ENCODE data around the gene LRRC10B.

LRRC10B gene

DNA sequence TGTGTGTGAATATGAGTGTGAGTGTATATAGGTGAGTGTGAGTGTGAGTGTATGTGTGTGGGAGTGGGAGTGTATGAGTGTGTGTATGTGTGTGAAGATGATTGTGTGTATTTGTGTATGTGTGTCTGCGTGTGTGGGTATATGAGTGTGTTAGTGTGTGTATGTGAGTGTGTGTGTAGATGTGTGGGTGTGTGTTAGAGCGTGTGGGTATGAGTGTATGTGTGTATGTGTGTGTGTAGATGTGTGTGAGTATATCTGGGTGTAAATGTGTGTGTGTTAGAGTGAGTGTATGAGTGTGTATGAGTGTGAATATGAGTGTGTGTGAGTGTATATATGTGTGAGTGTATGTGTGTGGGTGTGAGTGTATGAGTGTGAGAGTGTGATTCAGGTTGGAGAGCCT lies 11.1 kb upstream of the LRRC10B start:
- Histone ChIP-seq H3K4me1 (ENCODE audit: control insufficient read depth, insufficient read depth, low read length) (peaks cover 4% of the 10 kb centered on the region), H3K9me3 (ENCODE audit: control insufficient read depth, insufficient read depth, low read length) (no peaks in the 10 kb centered on the region), H3K4me3 (ENCODE audit: low read length) (no peak overlapping the region), H3K27ac (ENCODE audit: low read length) (no peak overlapping the region), H3K27me3 (ENCODE audit: control insufficient read depth, insufficient read depth, low read length) (no peaks in the 10 kb centered on the region), H3K36me3 (ENCODE audit: control insufficient read depth, insufficient read depth, low read length) (no peaks in the 10 kb centered on the region)
- WGBS (ENCODE audit: insufficient coverage, insufficient read length), result 85% methylated on average over 2 of the region's 2 CpGs
- DNase-seq (ENCODE audit: low read depth, low spot score), result no peak

DNA sequence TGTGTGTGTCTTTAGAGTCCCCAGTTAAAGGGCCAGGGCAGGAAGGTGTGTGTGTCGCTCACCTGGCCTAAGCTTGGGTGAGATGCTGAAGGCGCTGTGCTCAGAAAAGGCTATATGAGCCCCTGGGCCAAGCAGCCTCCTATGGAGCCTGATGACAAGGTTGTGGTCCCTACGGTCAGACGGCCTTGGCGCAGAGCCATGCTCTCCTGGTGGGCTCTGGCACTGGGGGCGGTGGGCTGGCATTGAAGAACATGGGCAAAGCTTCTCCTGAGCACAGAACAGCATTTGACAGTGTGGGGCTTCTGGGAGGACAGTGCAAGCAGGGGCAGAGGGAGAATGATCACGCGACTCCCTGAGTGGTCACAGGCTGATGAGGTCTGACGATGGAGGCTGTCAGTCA lies 10.7 kb upstream of the LRRC10B start:
- no peak overlapping the region for H3K27ac ChIP-seq (ENCODE audit: low read length)
- no peaks in the 10 kb centered on the region for H3K36me3 ChIP-seq (ENCODE audit: control insufficient read depth, insufficient read depth, low read length)
- no peaks in the 10 kb centered on the region for H3K27me3 ChIP-seq (ENCODE audit: control insufficient read depth, insufficient read depth, low read length)
- H3K4me3 ChIP-seq (ENCODE audit: low read length), result no peak overlapping the region
- no peaks in the 10 kb centered on the region for H3K9me3 ChIP-seq (ENCODE audit: control insufficient read depth, insufficient read depth, low read length)
- no peak for DNase-seq (ENCODE audit: low read depth, low spot score)
- WGBS (ENCODE audit: insufficient coverage, insufficient read length), result no CpG with 5 or more reads among the region's 9 CpGs
- peaks cover 4% of the 10 kb centered on the region for H3K4me1 ChIP-seq (ENCODE audit: control insufficient read depth, insufficient read depth, low read length)

DNA sequence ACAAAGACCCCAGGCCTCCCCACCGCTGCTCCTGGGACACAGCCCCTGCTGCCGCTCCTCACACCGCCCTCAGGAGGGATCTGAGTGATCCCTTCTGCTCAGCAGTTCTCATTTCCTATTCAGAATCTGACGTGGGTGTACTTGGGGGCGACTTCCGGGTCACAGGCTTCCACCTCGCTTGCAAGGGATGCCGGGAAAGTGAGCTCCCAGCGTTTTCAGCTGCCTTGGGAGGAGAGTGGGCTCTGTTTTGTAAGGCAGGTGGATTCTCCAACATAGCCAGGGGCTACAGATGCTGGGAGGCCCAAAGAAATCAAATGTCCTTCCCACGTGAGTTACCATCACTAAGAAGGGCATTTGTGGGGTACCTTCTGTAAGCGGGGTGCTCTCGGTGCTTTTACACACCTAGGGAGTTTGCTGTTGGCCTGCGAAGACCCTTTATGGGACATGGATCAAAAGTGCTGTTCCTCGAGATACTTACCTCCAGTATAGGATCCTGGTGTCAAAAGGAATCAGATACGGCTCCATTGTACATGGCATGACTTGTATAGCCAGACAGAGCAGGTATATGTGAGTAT lies 9.7 kb upstream of the LRRC10B start:
- no CpG with 5 or more reads among the region's 15 CpGs for WGBS (ENCODE audit: insufficient coverage, insufficient read length)
- H3K27ac ChIP-seq (ENCODE audit: low read length), result no peak overlapping the region
- H3K36me3 ChIP-seq (ENCODE audit: control insufficient read depth, insufficient read depth, low read length), result no peaks in the 10 kb centered on the region
- DNase-seq (ENCODE audit: low read depth, low spot score), result no peak
- no peaks in the 10 kb centered on the region for H3K27me3 ChIP-seq (ENCODE audit: control insufficient read depth, insufficient read depth, low read length)
- no peak overlapping the region for H3K4me3 ChIP-seq (ENCODE audit: low read length)
- peaks cover 6% of the 10 kb centered on the region for H3K4me1 ChIP-seq (ENCODE audit: control insufficient read depth, insufficient read depth, low read length)
- no peaks in the 10 kb centered on the region for H3K9me3 ChIP-seq (ENCODE audit: control insufficient read depth, insufficient read depth, low read length)

DNA sequence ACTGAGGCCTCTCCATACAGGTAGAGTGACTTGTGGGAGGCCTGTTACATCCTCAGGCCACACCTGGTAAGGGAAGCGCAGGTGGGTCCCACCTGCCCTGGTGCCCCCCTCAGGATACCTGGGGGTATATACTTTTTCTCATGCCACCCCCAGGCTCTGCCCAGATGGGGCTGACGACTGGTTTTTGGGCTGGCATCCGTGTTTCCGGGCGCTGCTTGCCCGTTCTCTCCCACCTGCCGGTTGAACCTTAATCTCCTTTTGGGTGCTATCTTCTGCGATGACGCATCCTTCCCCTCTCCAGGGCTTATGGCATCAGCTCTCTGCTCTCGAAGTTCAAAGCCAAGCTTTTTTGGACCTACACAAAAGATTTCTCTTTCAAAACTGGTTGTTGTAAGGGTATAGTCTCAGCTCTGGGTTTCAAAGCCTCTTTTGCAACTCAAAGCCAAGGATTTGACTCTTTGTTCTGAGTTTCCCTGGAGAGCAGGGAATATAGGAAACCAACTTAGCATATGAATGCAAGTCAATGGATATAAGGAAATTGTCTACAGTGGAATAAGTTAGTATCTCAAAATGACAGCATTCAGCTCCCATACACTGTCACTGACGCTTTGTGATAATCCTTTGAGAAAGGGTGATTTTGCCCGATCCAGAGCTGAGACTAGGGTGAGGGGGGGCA lies 8.6 kb upstream of the LRRC10B start:
- DNase-seq (ENCODE audit: low read depth, low spot score), result no peak
- H3K9me3 ChIP-seq (ENCODE audit: control insufficient read depth, insufficient read depth, low read length), result no peaks in the 10 kb centered on the region
- no peaks in the 10 kb centered on the region for H3K27me3 ChIP-seq (ENCODE audit: control insufficient read depth, insufficient read depth, low read length)
- H3K27ac ChIP-seq (ENCODE audit: low read length), result no peak overlapping the region
- H3K4me3 ChIP-seq (ENCODE audit: low read length), result no peak overlapping the region
- WGBS (ENCODE audit: insufficient coverage, insufficient read length), result no CpG with 5 or more reads among the region's 12 CpGs
- peaks cover 6% of the 10 kb centered on the region for H3K4me1 ChIP-seq (ENCODE audit: control insufficient read depth, insufficient read depth, low read length)
- H3K36me3 ChIP-seq (ENCODE audit: control insufficient read depth, insufficient read depth, low read length), result no peaks in the 10 kb centered on the region

DNA sequence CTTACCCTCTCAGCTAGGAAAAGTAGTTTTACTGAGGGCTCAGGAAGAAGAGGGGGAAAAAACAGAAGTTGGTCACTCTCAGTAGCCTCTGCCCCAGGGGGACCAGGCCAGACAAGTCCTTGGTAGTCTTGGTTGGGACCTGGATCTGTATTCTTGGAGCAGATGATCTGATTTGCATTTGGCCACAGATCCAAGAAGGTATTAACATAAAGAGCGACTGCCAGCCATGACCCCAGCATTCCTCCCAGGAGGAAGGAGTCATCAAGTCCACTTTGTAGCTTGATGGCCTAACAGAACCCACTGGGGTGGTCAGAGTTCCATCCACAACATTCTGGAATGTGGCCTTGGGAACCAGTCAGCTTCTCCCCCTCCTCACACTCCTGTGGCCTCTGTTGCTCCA lies 6.0 kb upstream of the LRRC10B start:
- H3K9me3 ChIP-seq (ENCODE audit: control insufficient read depth, insufficient read depth, low read length), result no peaks in the 10 kb centered on the region
- WGBS (ENCODE audit: insufficient coverage, insufficient read length), result no CpG with 5 or more reads among the region's 1 CpG
- no peak for DNase-seq (ENCODE audit: low read depth, low spot score)
- peaks cover 4% of the 10 kb centered on the region; the same call in 1 of the 2 replicates for H3K27me3 ChIP-seq (ENCODE audit: control insufficient read depth, insufficient read depth, low read length)
- no peaks in the 10 kb centered on the region for H3K36me3 ChIP-seq (ENCODE audit: control insufficient read depth, insufficient read depth, low read length)
- H3K4me1 ChIP-seq (ENCODE audit: control insufficient read depth, insufficient read depth, low read length), result peaks cover 7% of the 10 kb centered on the region
- H3K4me3 ChIP-seq (ENCODE audit: low read length), result no peak overlapping the region
- no peak overlapping the region for H3K27ac ChIP-seq (ENCODE audit: low read length)

DNA sequence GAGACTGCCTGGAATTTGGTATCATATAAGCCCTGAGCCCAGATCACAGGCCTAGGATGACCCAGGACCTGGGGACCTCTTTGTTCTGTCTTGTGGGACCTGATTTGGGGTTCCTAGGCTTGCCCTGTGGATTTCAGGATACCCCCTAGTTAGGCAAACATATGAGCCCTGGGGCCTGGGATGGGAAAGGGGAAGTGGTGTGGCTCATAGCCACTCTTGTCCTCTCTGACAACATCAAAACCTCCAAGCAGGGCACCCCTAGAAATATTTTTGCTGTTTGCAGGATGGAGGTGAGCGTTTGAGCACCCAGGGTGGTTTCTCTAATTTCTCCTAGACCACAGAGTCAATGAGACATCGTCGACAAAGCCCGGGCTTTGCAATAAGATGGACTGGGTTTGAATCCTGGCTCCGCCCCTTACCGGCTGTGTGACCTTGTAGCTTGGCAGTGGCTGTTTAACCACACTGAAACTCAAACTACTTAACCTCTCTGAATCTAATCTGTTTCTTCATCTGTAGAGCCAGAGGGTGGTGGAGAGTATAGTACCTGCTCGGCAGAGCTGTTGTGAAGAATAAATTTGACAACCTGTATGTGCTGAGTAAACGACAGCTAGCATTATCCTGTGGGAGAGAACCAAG lies 5.3 kb upstream of the LRRC10B start:
- Histone ChIP-seq H3K27me3 (ENCODE audit: control insufficient read depth, insufficient read depth, low read length) (peaks cover 8% of the 10 kb centered on the region; the same call in 1 of the 2 replicates), H3K9me3 (ENCODE audit: control insufficient read depth, insufficient read depth, low read length) (no peaks in the 10 kb centered on the region), H3K4me3 (ENCODE audit: low read length) (no peak overlapping the region), H3K4me1 (ENCODE audit: control insufficient read depth, insufficient read depth, low read length) (peaks cover 7% of the 10 kb centered on the region), H3K27ac (ENCODE audit: low read length) (no peak overlapping the region), H3K36me3 (ENCODE audit: control insufficient read depth, insufficient read depth, low read length) (no peaks in the 10 kb centered on the region)
- no peak for DNase-seq (ENCODE audit: low read depth, low spot score)
- no CpG with 5 or more reads among the region's 8 CpGs for WGBS (ENCODE audit: insufficient coverage, insufficient read length)

DNA sequence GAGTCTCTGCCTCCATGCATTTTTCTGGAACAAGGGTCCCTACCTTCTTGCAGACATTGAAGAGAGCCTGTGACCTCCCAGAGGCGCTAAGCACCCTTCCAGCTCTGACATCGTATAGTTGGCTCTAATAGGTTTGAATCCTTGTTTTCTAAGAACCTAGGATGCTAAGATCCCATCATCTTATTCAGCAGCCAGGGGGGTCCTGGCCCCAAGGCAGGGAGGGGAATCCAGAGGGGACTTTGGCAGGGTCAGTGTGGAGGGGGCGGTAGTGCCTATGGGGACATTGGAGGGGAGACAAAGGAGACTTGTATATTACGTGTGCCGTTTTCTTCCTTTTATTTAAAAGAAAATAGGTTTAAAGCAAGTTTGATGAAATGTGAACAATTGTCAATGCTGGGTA lies 3.4 kb upstream of the LRRC10B start:
- Histone ChIP-seq H3K27ac (ENCODE audit: low read length) (no peak overlapping the region), H3K4me3 (ENCODE audit: low read length) (no peak overlapping the region), H3K4me1 (ENCODE audit: control insufficient read depth, insufficient read depth, low read length) (peaks cover 3% of the 10 kb centered on the region), H3K27me3 (ENCODE audit: control insufficient read depth, insufficient read depth, low read length) (peaks cover 13% of the 10 kb centered on the region; the same call in 1 of the 2 replicates), H3K36me3 (ENCODE audit: control insufficient read depth, insufficient read depth, low read length) (no peaks in the 10 kb centered on the region), H3K9me3 (ENCODE audit: control insufficient read depth, insufficient read depth, low read length) (no peaks in the 10 kb centered on the region)
- no peak for DNase-seq (ENCODE audit: low read depth, low spot score)
- no CpG with 5 or more reads among the region's 5 CpGs for WGBS (ENCODE audit: insufficient coverage, insufficient read length)

DNA sequence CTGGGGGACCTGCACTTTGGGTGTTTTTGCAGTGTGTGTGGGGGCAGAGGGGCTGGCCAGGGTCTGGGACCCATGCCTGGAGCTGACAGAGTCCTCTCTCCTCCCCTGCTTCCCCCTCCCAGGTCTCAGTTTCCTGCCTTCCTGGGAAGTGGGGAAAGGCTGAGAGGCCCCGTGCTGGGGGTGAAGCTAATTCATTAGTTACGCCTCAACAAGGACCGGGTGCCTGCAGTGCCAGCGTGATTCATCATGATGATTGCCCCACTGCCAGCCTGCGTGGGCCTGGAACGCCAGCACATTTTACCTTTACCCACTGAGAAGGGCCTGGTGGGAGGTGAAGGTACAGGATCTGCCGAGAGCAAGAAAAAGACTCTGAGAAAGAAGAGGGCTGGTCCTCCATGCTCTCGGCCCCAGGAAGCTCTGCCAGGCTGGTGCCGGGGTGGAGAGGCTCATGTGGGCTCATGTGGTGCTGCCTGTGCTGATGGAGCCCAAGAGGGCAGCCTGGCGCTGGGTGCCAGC lies 2.9 kb upstream of the LRRC10B start:
- H3K9me3 ChIP-seq (ENCODE audit: control insufficient read depth, insufficient read depth, low read length), result no peaks in the 10 kb centered on the region
- DNase-seq (ENCODE audit: low read depth, low spot score), result no peak
- no peak overlapping the region for H3K27ac ChIP-seq (ENCODE audit: low read length)
- no peak overlapping the region for H3K4me3 ChIP-seq (ENCODE audit: low read length)
- H3K36me3 ChIP-seq (ENCODE audit: control insufficient read depth, insufficient read depth, low read length), result no peaks in the 10 kb centered on the region
- H3K4me1 ChIP-seq (ENCODE audit: control insufficient read depth, insufficient read depth, low read length), result peaks cover 3% of the 10 kb centered on the region
- WGBS (ENCODE audit: insufficient coverage, insufficient read length), result no CpG with 5 or more reads among the region's 10 CpGs
- peaks cover 19% of the 10 kb centered on the region; the same call in 1 of the 2 replicates for H3K27me3 ChIP-seq (ENCODE audit: control insufficient read depth, insufficient read depth, low read length)

DNA sequence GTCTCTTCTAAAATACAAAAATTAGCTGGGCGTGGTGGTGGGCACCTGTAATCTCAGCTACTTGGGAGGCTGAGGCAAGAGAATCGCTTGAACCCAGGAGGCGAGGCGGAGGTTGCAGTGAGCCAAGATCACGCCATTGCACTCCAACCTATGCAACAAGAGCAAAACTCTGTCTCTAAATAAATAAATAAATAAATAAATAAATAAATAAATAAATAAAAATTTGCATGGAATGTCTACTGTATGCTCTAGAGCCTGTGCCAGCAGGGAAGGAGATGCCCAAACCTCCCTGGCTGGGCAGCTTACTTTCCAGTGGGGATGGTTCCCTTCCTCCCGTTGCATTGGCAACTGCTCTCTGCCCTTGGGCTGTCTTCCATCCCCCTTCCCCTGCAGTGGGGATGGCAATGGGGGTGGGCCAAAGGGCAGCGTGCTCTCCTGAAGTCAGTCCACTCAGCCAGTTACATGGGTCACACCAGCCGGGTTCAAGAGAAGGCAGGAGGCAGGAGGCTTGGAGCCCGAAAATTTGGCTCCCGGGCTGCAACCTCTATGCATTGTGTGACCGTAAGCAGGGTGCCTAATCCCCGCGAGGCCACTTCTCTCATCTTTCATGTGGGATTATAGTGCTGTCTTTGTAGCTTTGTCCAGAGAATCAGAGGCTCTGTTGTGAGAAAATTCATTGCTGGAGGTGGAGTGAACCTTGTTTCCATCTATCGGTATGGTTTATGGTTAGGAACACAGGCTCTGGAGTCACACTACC lies 1.4 kb upstream of the LRRC10B start:
- no CpG with 5 or more reads among the region's 14 CpGs for WGBS (ENCODE audit: insufficient coverage, insufficient read length)
- no peak overlapping the region for H3K4me3 ChIP-seq (ENCODE audit: low read length)
- H3K9me3 ChIP-seq (ENCODE audit: control insufficient read depth, insufficient read depth, low read length), result no peaks in the 10 kb centered on the region
- no peak for DNase-seq (ENCODE audit: low read depth, low spot score)
- no peaks in the 10 kb centered on the region for H3K36me3 ChIP-seq (ENCODE audit: control insufficient read depth, insufficient read depth, low read length)
- H3K27ac ChIP-seq (ENCODE audit: low read length), result no peak overlapping the region
- H3K4me1 ChIP-seq (ENCODE audit: control insufficient read depth, insufficient read depth, low read length), result peaks cover 3% of the 10 kb centered on the region
- peaks cover 19% of the 10 kb centered on the region; the same call in 1 of the 2 replicates for H3K27me3 ChIP-seq (ENCODE audit: control insufficient read depth, insufficient read depth, low read length)

Data from iPS DF 6.9 (cell line).